ENCODE data around the gene SLC5A2. TPM values are rescaled to one million over a fixed set of nuclear protein-coding genes. Genes with fewer than 3 reads are reported as not detected.
"Not testable (repeated sequence)": the region's sequence is repeated elsewhere in the genome, so short reads cannot be mapped to it uniquely, and the experiment has no call there.

The SLC5A2 gene
- under 1 TPM in 1 of 2 experiments, not detected in 1; 0.21 TPM for total RNA-seq

GRCh38 chr16:31483081-31483480, at the start of gene SLC5A2:
TSS of gene SLC5A2 (plus strand) at chr16:31483123. CDS start at chr16:31483137, 14 bp downstream.
- Mint-ChIP-seq H3K9me3 (no peaks in the 10 kb centered on the region), H3K4me3 (no peak within 1 kb of the TSS), H3K36me3 (no peaks in the 10 kb centered on the region), H3K27ac (no peak within 1 kb of the TSS), H3K27me3 (no peaks in the 10 kb centered on the region), H3K4me1 (ENCODE audit: low read depth) (peaks cover 8% of the 10 kb centered on the region)
- intact Hi-C loops (cut with micrococcal nuclease) = no loop called here
- ChIA-PET CTCF (no interaction called here), POLR2A (no interaction called here)
- DNase-seq = no peak

DNA sequence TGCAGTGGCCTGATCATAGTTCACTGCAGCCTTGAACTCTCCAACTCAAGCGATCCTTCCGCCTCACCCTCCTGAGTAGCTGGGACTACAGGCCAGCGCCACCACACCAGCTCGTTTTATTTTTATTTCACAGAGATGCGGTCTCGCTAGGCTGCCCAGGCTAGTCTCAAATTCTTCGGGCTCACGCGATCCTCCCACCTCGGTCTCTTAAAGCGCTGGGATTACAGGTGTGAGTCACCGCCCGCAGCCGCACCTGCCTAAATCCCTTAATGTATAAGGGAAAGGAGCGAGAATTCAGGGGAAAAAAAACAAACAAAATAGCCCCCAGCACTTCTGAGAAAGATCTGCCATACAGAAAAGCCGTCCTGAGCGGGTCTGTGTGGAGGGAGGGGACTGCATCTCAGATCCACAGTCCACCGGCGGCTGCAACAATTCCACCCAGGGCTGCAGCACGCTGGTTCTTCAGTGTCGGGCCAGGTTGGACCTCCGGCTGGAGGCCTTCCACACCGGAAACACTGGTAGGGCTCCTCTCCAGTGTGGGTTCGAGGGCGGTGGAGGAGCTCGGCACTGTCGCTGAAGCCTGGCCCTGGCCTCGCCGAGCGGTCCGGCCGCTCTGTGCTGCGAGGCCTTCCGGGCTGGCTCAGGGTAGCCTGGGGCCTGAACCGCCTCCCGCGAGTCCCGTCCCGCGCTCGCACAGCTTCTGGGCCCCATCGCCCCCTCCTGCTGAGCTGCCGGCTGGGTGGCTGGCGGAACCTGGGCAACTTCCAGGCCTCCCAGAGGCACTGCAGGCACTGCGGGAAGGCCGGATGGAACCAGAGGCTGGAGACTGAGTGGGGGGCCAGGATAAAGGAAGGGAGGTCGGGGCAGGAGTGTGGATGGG, 47.3 kb upstream of the SLC5A2 start:
- no peaks in the 10 kb centered on the region for H3K9me3 Mint-ChIP-seq
- H3K4me3 Mint-ChIP-seq = no peak overlapping the region
- no peaks in the 10 kb centered on the region for H3K36me3 Mint-ChIP-seq
- no peak overlapping the region for H3K27ac Mint-ChIP-seq
- intact Hi-C loops (cut with micrococcal nuclease) = no loop called here
- H3K27me3 Mint-ChIP-seq = no peaks in the 10 kb centered on the region
- no peak for DNase-seq
- ChIA-PET CTCF (no interaction called here), POLR2A (no interaction called here)
- H3K4me1 Mint-ChIP-seq (ENCODE audit: low read depth) = peaks cover 16% of the 10 kb centered on the region

DNA sequence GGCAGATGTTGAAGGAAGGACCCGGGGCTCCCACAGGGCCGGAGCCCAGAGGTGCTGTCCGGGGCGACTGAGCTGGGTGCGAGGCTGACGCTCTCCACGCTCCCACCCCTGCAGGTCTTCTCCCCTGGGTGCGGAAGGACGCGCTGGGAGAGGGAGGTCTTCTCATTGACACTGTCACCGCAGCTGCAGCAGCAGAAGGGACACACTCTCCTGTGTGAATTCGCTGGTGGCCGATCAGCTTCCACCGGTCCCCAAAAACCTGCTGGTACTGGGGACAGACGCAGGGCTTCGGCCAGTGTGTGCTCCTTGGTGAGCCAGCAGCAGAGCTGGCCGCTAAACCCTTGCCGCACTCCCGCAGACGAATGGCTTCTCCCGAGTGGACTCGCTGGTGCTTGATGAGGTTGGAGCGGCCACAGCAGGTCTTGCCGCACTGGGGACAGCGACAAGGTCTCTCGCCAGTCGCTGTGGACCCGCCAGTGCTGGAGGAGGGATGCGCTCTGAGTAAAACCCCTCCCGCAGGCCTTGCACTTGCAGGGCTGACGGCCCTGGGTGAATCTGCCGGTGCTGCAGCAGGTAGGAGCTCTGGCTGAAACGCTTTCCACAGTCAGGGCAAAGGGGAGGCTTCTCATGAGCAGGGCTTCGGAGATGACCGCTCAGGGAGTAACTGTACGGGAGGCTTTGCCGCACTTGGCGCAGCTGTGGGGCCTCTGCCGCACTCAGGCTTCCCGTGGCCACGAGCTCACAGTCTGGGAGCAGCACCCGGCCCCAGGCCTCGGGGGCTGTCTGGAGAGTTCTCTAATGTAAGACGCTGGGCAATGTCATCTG, 46.5 kb upstream of the SLC5A2 start:
- POLR2A ChIA-PET = no interaction called here
- intact Hi-C loops (cut with micrococcal nuclease) = no loop called here
- H3K4me3 Mint-ChIP-seq = no peak overlapping the region
- H3K9me3 Mint-ChIP-seq = no peaks in the 10 kb centered on the region
- DNase-seq = no peak
- no peaks in the 10 kb centered on the region for H3K27me3 Mint-ChIP-seq
- H3K4me1 Mint-ChIP-seq (ENCODE audit: low read depth) = peaks cover 12% of the 10 kb centered on the region
- CTCF ChIA-PET = no interaction called here
- no peaks in the 10 kb centered on the region for H3K36me3 Mint-ChIP-seq
- H3K27ac Mint-ChIP-seq = no peak overlapping the region

GRCh38 chr16:31438414-31438813, 44.5 kb upstream of the SLC5A2 start:
- H3K9me3 Mint-ChIP-seq = no peaks in the 10 kb centered on the region
- H3K36me3 Mint-ChIP-seq = no peaks in the 10 kb centered on the region
- H3K4me1 Mint-ChIP-seq (ENCODE audit: low read depth) = peaks cover 17% of the 10 kb centered on the region
- H3K27me3 Mint-ChIP-seq = no peaks in the 10 kb centered on the region
- POLR2A ChIA-PET = no interaction called here
- DNase-seq = no peak
- CTCF ChIA-PET = no interaction called here
- H3K27ac Mint-ChIP-seq = no peak overlapping the region
- intact Hi-C loops (cut with micrococcal nuclease) = no loop called here
- no peak overlapping the region for H3K4me3 Mint-ChIP-seq

GRCh38 chr16:31439023-31439422, 43.9 kb upstream of the SLC5A2 start:
- DNase-seq; H3K27ac Mint-ChIP-seq; intact Hi-C loops (cut with micrococcal nuclease); H3K36me3 Mint-ChIP-seq; H3K4me3 Mint-ChIP-seq; POLR2A ChIA-PET; CTCF ChIA-PET; H3K27me3 Mint-ChIP-seq; H3K9me3 Mint-ChIP-seq: not testable (repeated sequence)
- H3K4me1 Mint-ChIP-seq (ENCODE audit: low read depth) = peaks cover 17% of the 10 kb centered on the region

DNA sequence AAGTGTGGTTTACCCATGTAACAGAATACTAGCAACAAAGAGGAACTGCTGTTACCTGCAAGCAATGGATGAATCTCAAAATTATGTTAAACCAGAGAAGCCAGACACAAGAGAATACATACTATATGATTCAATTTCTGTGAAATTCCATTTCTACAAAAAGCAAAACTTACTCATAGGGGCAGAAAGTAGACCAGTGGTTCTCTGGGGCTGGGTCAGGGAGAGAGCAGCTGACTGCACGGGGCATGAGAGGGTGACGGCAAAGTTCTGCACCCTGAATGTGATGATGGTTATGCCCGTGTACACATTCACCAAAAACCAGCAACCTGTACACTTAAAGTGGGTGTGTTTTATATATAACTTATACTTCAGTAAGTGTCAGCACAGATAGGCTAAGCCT, 43.4 kb upstream of the SLC5A2 start:
- Mint-ChIP-seq H3K27ac (no peak overlapping the region), H3K9me3 (no peaks in the 10 kb centered on the region), H3K4me1 (ENCODE audit: low read depth) (peaks cover 17% of the 10 kb centered on the region), H3K27me3 (no peaks in the 10 kb centered on the region), H3K36me3 (no peaks in the 10 kb centered on the region), H3K4me3 (no peak overlapping the region)
- ChIA-PET CTCF (no interaction called here), POLR2A (interaction anchor here (1.4 kb wide), 1 partner anchor 260 kb away, joined by 3 read pairs; the partner anchor contains the start of gene FUS)
- peak; percentile 37 for DNase-seq
- intact Hi-C loops (cut with micrococcal nuclease) = no loop called here

- Mint-ChIP-seq H3K4me1 (ENCODE audit: low read depth) (peaks cover 17% of the 10 kb centered on the region), H3K36me3 (no peaks in the 10 kb centered on the region), H3K27ac (no peak overlapping the region), H3K27me3 (no peaks in the 10 kb centered on the region), H3K4me3 (no peak overlapping the region), H3K9me3 (no peaks in the 10 kb centered on the region)
- CTCF ChIA-PET = interaction anchor here (0.7 to 1.2 kb wide), 6 partner anchors 19 to 499 kb away, joined by 3 read pairs; partner anchors contain the start of gene HSD3B7
- DNase-seq = no peak
- POLR2A ChIA-PET = interaction anchor here (0.7 to 1.4 kb wide), 2 partner anchors 252 to 261 kb away, joined by 3 read pairs; partner anchors contain the start of gene FUS
- intact Hi-C loops (cut with micrococcal nuclease) = loop anchor here (5.0 to 10.0 kb wide), 3 partner anchors 53 to 456 kb away; partner anchors contain the start of genes HSD3B7 and PYCARD
These were observed 42.3 kb upstream of the SLC5A2 start for GRCh38 chr16:31440516-31441184.

GRCh38 chr16:31441956-31442355, 41.0 kb upstream of the SLC5A2 start:
- H3K4me3 Mint-ChIP-seq = peak overlapping the region; percentile 70
- intact Hi-C loops (cut with micrococcal nuclease) = loop anchor here (5.0 to 10.0 kb wide), 3 partner anchors 55 to 457 kb away; partner anchors contain the start of genes HSD3B7 and PYCARD
- H3K4me1 Mint-ChIP-seq (ENCODE audit: low read depth) = peaks cover 17% of the 10 kb centered on the region
- H3K27ac Mint-ChIP-seq = no peak overlapping the region
- no peaks in the 10 kb centered on the region for H3K27me3 Mint-ChIP-seq
- ChIA-PET CTCF (interaction anchor here (0.7 to 2.8 kb wide), 17 partner anchors 10 to 459 kb away, joined by 3 to 20 read pairs (median 9); partner anchors contain the start of genes HSD3B7 and PYCARD), POLR2A (interaction anchor here (1.3 to 1.5 kb wide), 2 partner anchors 14 to 245 kb away, joined by 4 to 6 read pairs; no protein-coding TSS in a partner anchor)
- no peak for DNase-seq
- H3K9me3 Mint-ChIP-seq = no peaks in the 10 kb centered on the region
- H3K36me3 Mint-ChIP-seq = no peaks in the 10 kb centered on the region

- H3K27me3 Mint-ChIP-seq; POLR2A ChIA-PET; H3K27ac Mint-ChIP-seq; DNase-seq; H3K4me3 Mint-ChIP-seq; H3K36me3 Mint-ChIP-seq; H3K4me1 Mint-ChIP-seq (ENCODE audit: low read depth); H3K9me3 Mint-ChIP-seq: not testable (repeated sequence)
- CTCF ChIA-PET = interaction anchor here (0.6 kb wide), 1 partner anchor 14 kb away, joined by 3 read pairs; no protein-coding TSS in a partner anchor
- intact Hi-C loops (cut with micrococcal nuclease) = loop anchor here (10.0 kb wide), 1 partner anchor 461 kb away; the partner anchor contains the start of gene HSD3B7
These were observed 37.0 kb upstream of the SLC5A2 start for GRCh38 chr16:31445931-31446330.

- Mint-ChIP-seq H3K9me3 (no peaks in the 10 kb centered on the region), H3K27ac (no peak overlapping the region), H3K36me3 (peaks cover 2% of the 10 kb centered on the region), H3K4me1 (ENCODE audit: low read depth) (peaks cover 25% of the 10 kb centered on the region), H3K27me3 (no peaks in the 10 kb centered on the region), H3K4me3 (no peak overlapping the region)
- ChIA-PET POLR2A (no interaction called here), CTCF (interaction anchor here (1.8 to 3.2 kb wide), 2 partner anchors 8 to 9 kb away, joined by 8 to 16 read pairs; partner anchors contain the start of gene ZNF843)
- no peak for DNase-seq
- intact Hi-C loops (cut with micrococcal nuclease) = no loop called here
These were observed 31.7 kb upstream of the SLC5A2 start for GRCh38 chr16:31451201-31451600.

- Mint-ChIP-seq H3K27me3 (no peaks in the 10 kb centered on the region), H3K4me3 (no peak overlapping the region), H3K4me1 (ENCODE audit: low read depth) (peaks cover 30% of the 10 kb centered on the region), H3K27ac (no peak overlapping the region), H3K36me3 (peaks cover 2% of the 10 kb centered on the region), H3K9me3 (no peaks in the 10 kb centered on the region)
- DNase-seq = peak; percentile 34
- intact Hi-C loops (cut with micrococcal nuclease) = no loop called here
- ChIA-PET POLR2A (no interaction called here), CTCF (interaction anchor here (1.8 to 3.2 kb wide), 2 partner anchors 9 kb away, joined by 8 to 16 read pairs; partner anchors contain the start of gene ZNF843)
These were observed 31.1 kb upstream of the SLC5A2 start for GRCh38 chr16:31451681-31452351.

Data from activated CD4-positive, alpha-beta memory T cell treated with anti-CD3 and anti-CD28 coated beads for 36 hours (primary cell).